Liver (tissue), 9 donors: ENCODE results near the gene TRMT10A. TPM values are rescaled to one million over a fixed set of nuclear protein-coding genes. Genes with fewer than 3 reads are reported as not detected.

Experiments
- DNase-seq: peaks from one replicate; pipeline ENCODE4 v3.0.0-alpha.2; 2017; ENCODE audit warnings: low spot score
- H3K27ac ChIP-seq, 2 donors: one replicate each; pipeline ENCODE4 v1.7.0; 2013; ENCODE audit warnings: inconsistent platforms in 2 of 2, low read length in 2 of 2, control low read depth in 1 of 2, low read depth in 1 of 2, mild to moderate bottlenecking in 1 of 2
- H3K27me3 ChIP-seq, 4 donors: one replicate each; pipeline versions ENCODE4 v1.6.1 to v1.7.0; 2013; ENCODE audit warnings: low read length in 3 of 4, inconsistent platforms in 1 of 4, mild to moderate bottlenecking in 1 of 4, moderate library complexity in 1 of 4; ENCODE audit not compliant: control insufficient read depth in 4 of 4, insufficient read depth in 4 of 4
- H3K36me3 ChIP-seq, 4 donors: one replicate each; pipeline versions ENCODE4 v1.6.1 to v1.7.0; 2013; ENCODE audit warnings: low read length in 3 of 4, mild to moderate bottlenecking in 3 of 4, low read depth in 1 of 4, moderate library complexity in 1 of 4; ENCODE audit not compliant: control insufficient read depth in 4 of 4, insufficient read depth in 3 of 4
- H3K4me1 ChIP-seq, 4 donors: one replicate each; pipeline versions ENCODE4 v1.6.1 to v1.7.0; 2013; ENCODE audit warnings: low read length in 3 of 4, mild to moderate bottlenecking in 3 of 4, moderate library complexity in 1 of 4; ENCODE audit not compliant: control insufficient read depth in 4 of 4, insufficient read depth in 4 of 4
- H3K4me3 ChIP-seq, 3 donors: one replicate each; pipeline versions ENCODE4 v1.6.1 to v1.7.0; 2013; ENCODE audit warnings: low read length in 3 of 3, control low read depth in 1 of 3, low read depth in 1 of 3, mild to moderate bottlenecking in 1 of 3
- H3K9ac ChIP-seq, 2 donors: one replicate each; pipeline ENCODE4 v1.7.0; 2013; ENCODE audit warnings: low read length in 2 of 2, mild to moderate bottlenecking in 2 of 2, moderate library complexity in 2 of 2, control low read depth in 1 of 2, low read depth in 1 of 2
- H3K9me3 ChIP-seq, 4 donors: one replicate each; pipeline versions ENCODE4 v1.6.1 to v1.7.0; 2013; ENCODE audit warnings: low read length in 3 of 4; ENCODE audit not compliant: control insufficient read depth in 4 of 4
- ATF3 ChIP-seq: IDR thresholded peaks from 2 replicates; pipeline ENCODE4 v1.6.1; 2016; ENCODE audit warnings: antibody characterized with exemption
- CTCF ChIP-seq: fragments of 150-350 bp; IDR thresholded peaks from 2 replicates; pipeline ENCODE4 v1.5.1; 2017; ENCODE audit warnings: improper control_type of control experiment, low read depth, low read length; ENCODE audit not compliant: missing input control
- EGR1 ChIP-seq, 2 donors: IDR thresholded peaks; 2 replicates each; pipeline ENCODE4 v1.6.1; 2016 to 2018; ENCODE audit warnings: antibody characterized with exemption in 2 of 2, low read depth in 2 of 2
- FOXA1 ChIP-seq: IDR thresholded peaks from 2 replicates; pipeline ENCODE4 v1.6.1; 2016; ENCODE audit warnings: antibody characterized with exemption
- FOXA2 ChIP-seq: IDR thresholded peaks from 2 replicates; pipeline ENCODE4 v1.6.1; 2016; ENCODE audit warnings: antibody characterized with exemption
- GABPA ChIP-seq, 2 donors: IDR thresholded peaks in 1 of 2; conservative IDR thresholded peaks in 1 of 2; 2 replicates each; pipeline ENCODE4 v1.6.1; 2016; ENCODE audit warnings: antibody characterized with exemption in 2 of 2, mild to moderate bottlenecking in 1 of 2, moderate library complexity in 1 of 2
- HNF4A ChIP-seq, 2 donors: conservative IDR thresholded peaks; 2 replicates each; pipeline ENCODE4 v1.6.1; 2016; ENCODE audit warnings: antibody characterized with exemption in 2 of 2, mild to moderate bottlenecking in 2 of 2
- HNF4G ChIP-seq: IDR thresholded peaks from 2 replicates; pipeline ENCODE4 v1.6.1; 2016; ENCODE audit warnings: antibody characterized with exemption
- JUND ChIP-seq, 2 donors: IDR thresholded peaks; 2 replicates each; pipeline ENCODE4 v1.6.1; 2016; ENCODE audit warnings: antibody characterized with exemption in 2 of 2
- NR2F2 ChIP-seq: IDR thresholded peaks from 2 replicates; pipeline ENCODE4 v1.6.1; 2016; ENCODE audit warnings: antibody characterized with exemption
- RAD21 ChIP-seq, 2 donors: IDR thresholded peaks; 2 replicates each; pipeline ENCODE4 v1.6.1; 2016; ENCODE audit warnings: antibody characterized with exemption in 2 of 2, mild to moderate bottlenecking in 2 of 2
- REST ChIP-seq: IDR thresholded peaks from 2 replicates; pipeline ENCODE4 v1.6.1; 2016; ENCODE audit warnings: antibody characterized with exemption, mild to moderate bottlenecking
- RXRA ChIP-seq, 2 donors: IDR thresholded peaks; 2 replicates each; pipeline ENCODE4 v1.6.1; 2017 to 2018; ENCODE audit warnings: antibody characterized with exemption in 2 of 2, mild to moderate bottlenecking in 1 of 2
- SP1 ChIP-seq: IDR thresholded peaks from 2 replicates; pipeline ENCODE4 v1.6.1; 2018; ENCODE audit warnings: antibody characterized with exemption, mild to moderate bottlenecking
- TAF1 ChIP-seq: conservative IDR thresholded peaks from 2 replicates; pipeline ENCODE4 v1.6.1; 2016; ENCODE audit warnings: antibody characterized with exemption, mild to moderate bottlenecking
- YY1 ChIP-seq: IDR thresholded peaks from 2 replicates; pipeline ENCODE4 v1.6.1; 2016; ENCODE audit warnings: antibody characterized with exemption, mild to moderate bottlenecking
- ZBTB33 ChIP-seq: IDR thresholded peaks from 2 replicates; pipeline ENCODE4 v1.6.1; 2016; ENCODE audit warnings: antibody characterized with exemption
- WGBS: extraction: QIAGEN DNeasy Blood & Tissue Kit; methylation state at CpG from one replicate; pipeline ENCODE4 v1.1.7; 2013; 5-methylcytosine and 5-hydroxymethylcytosine counted together
- polyA plus RNA-seq, 2 donors: library from polyadenylated mRNA; stranded (reverse) in 1 of 2; unstranded in 1 of 2; fragments of 200-250 nt in 1 of 2; fragments of >200 nt in 1 of 2; fragmentation: Nextera tagmentation in 1 of 2; extraction: Ambion mirVana in 1 of 2; gene quantifications; one replicate each; pipeline versions ENCODE4 v1.2.1 to v1.2.3, GENCODE V29; 2013 to 2015
- total RNA-seq, 2 donors: library from RNA; depleted of rRNA; stranded (reverse); fragments of >200 nt; gene quantifications; one replicate each; pipeline ENCODE4 v1.2.3, GENCODE V29; 2014
- TF ChIP-seq, protein P1 (sequence below): IDR thresholded peaks from 2 replicates; pipeline ENCODE4 v1.6.1; 2016; ENCODE audit warnings: antibody characterized with exemption
- donor health status: healthy.
- donor health status: healthy.
- donor health status: healthy.
- donor health status: healthy.
- donor health status: healthy.

Gene TRMT10A
- total and polyA plus RNA-seq, 4 donors = 2.8 to 6.8 (median 3.4) TPM

GRCh38 chr4:99529956-99530355 lies 33.9 kb downstream of the TRMT10A start:
- no peak for DNase-seq
- Histone ChIP-seq H3K27me3 (no peaks in the 10 kb centered on the region), H3K9ac (no peak overlapping the region), H3K4me1 (no peaks in the 10 kb centered on the region), H3K9me3 (no peaks in the 10 kb centered on the region), H3K4me3 (no peak overlapping the region), H3K36me3 (no peaks in the 10 kb centered on the region), H3K27ac (no peak overlapping the region)
- 66% methylated on average over 3 of the region's 3 CpGs for WGBS
- TF ChIP-seq, protein P1, sequence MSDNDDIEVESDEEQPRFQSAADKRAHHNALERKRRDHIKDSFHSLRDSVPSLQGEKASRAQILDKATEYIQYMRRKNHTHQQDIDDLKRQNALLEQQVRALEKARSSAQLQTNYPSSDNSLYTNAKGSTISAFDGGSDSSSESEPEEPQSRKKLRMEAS = no peak
- TF ChIP-seq CTCF (no peak), TAF1 (no peak), FOXA2 (no peak), HNF4G (no peak), REST (no peak), ZBTB33 (no peak), GABPA (IDR thresholded peaks at IDR 0.05 in 1 of 2, conservative IDR thresholded peaks at IDR 0.05 in 1 of 2) (no peak), SP1 (no peak), HNF4A (conservative IDR thresholded peaks at IDR 0.05) (no peak), FOXA1 (no peak), JUND (IDR thresholded peaks at IDR 0.05) (no peak), YY1 (no peak), RAD21 (IDR thresholded peaks at IDR 0.05) (no peak), EGR1 (IDR thresholded peaks at IDR 0.05; ENCODE audit: low read depth in 2 of 2) (no peak), NR2F2 (no peak), RXRA (IDR thresholded peaks at IDR 0.05) (no peak), ATF3 (no peak)

- Histone ChIP-seq H3K27me3 (no peaks in the 10 kb centered on the region), H3K9me3 (no peaks in the 10 kb centered on the region), H3K9ac (no peak overlapping the region), H3K27ac (no peak overlapping the region), H3K4me3 (no peak overlapping the region), H3K36me3 (no peaks in the 10 kb centered on the region), H3K4me1 (no peaks in the 10 kb centered on the region)
- TF ChIP-seq TAF1 (no peak), ZBTB33 (no peak), RXRA (IDR thresholded peaks at IDR 0.05) (no peak), JUND (IDR thresholded peaks at IDR 0.05) (no peak), ATF3 (no peak)
- DNase-seq = no peak
Observed at GRCh38 chr4:99529228-99529627, 34.6 kb downstream of the TRMT10A start.
